ENCODE measurements around the gene CACNB4. TPM values are rescaled to one million over a fixed set of nuclear protein-coding genes. Genes with fewer than 3 reads are reported as not detected.

Gene CACNB4
- total and polyA plus RNA-seq, 9 of the 15 experiments (the other 6 are each of a cell fraction or from before 2014, with no cell fraction given): 0.01 to 0.20 (median 0.04) TPM; not detected in 1

DNA sequence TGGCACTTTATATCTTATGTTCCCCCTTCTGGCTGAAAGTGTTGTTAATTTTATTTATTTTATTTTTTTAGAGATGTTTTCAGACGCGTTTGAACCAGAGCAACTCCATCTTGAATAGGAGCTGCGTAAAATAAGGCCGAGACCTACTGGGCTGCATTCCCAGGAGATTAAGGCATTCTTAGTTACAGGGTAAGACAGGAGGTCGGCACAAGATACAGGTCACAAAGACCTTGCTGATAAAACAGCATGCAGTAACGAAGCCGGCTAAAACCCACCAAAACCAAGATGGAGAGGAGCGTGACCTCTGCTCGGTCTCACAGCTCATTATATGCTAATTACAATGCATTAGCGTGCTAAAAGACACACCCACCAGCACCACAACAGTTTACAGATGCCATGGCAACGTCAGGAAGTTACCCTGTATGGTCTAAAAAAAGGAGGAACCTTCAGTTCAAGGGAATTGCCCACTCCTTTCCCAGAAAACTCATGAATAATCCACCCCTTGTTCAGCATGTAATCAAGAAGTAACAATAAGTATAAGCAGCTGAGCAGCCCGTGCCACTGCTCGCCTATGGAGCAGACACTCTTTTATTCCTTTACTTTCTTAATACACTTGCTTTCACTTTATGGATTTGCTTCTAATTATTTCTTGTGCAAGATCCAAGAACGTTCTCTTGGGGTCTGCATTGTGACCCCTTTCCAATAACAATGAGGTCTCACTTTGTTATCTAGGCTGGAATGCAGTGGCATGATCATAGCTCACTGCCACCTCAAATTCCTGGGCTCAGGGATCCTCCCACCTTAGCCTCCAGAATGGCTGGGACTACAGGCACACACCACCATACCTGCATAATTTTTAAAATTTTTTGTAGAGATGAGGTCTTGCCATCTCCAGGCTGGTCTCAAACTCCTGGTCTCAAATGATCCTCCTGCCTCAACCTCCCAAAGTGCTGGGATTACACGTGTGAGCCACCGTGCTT lies 55.9 kb downstream of the CACNB4 start (continued):
- TF ChIP-seq CHD7 (IDR thresholded peaks at IDR 0.05; ENCODE audit: low read depth, low read length) (no peak), ZNF12 (CRISPR knock-in tag; IDR thresholded peaks at IDR 0.05) (no peak), WHSC1 (IDR thresholded peaks at IDR 0.05; ENCODE audit: low read length) (no peak), ARHGAP35 (IDR thresholded peaks at IDR 0.05; ENCODE audit: partially characterized antibody) (no peak), TAF9B (IDR thresholded peaks at IDR 0.05; ENCODE audit: partially characterized antibody) (no peak), HNRNPK (IDR thresholded peaks at IDR 0.05; ENCODE audit: low read depth, low read length, poor library complexity, severe bottlenecking) (no peak), NR2C1 (IDR thresholded peaks at IDR 0.05) (no peak), NR2C1 (tag; IDR thresholded peaks at IDR 0.05) (peak; percentile 65)

Measured in K562 (cell line).